SU-DHL-6 (cell line): ENCODE data around the gene RANBP3.

Source experiments
- CTCF ChIP-seq: fragments of 200-600 bp; sonication (generic); IDR thresholded peaks from one replicate; pipeline ENCODE4 v1.5.1; 2017; ENCODE audit warnings: antibody characterized with exemption, mild to moderate bottlenecking, low read length, moderate library complexity; ENCODE audit not compliant: insufficient read depth, poor library complexity, severe bottlenecking
- EZH2phosphoT487 ChIP-seq: fragments of 200-600 bp; sonication (generic), shearing (Covaris generic); conservative IDR thresholded peaks from 2 replicates; pipeline ENCODE4 v1.6.1; 2018; ENCODE audit warnings: mild to moderate bottlenecking, antibody characterized with exemption, low read length, moderate library complexity, mixed read lengths

- TF ChIP-seq EZH2phosphoT487: no peak
- TF ChIP-seq CTCF: no peak
Measured at GRCh38 chr19:5955636-5955935, 22.4 kb downstream of the RANBP3 start.
